ENCODE measurements around the gene RWDD1.
"Not testable (repeated sequence)": the region's sequence is repeated elsewhere in the genome, so short reads cannot be mapped to it uniquely, and the experiment has no call there.

The RWDD1 gene

GRCh38 chr6:116561377-116562018, 9.8 kb upstream of the RWDD1 start:
- peak; percentile 67 for DNase-seq

DNA sequence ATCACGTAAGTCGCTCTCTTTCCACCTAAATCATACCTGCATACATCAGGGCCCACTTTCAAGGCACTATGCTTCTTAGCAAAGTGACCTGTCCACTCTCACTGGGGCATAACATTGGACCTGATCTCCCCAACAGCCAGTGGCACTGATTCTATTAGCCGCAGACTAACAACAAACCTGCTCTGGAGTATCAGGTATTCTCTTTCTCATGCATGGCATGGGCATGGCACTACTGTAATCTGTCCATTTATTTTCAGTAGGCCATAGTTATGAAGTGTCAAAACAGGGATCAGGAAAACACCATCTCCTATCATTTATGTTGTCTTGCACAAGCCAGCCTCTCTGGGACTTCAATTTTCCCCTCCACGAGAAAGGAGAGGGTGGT, 9.3 kb upstream of the RWDD1 start:
- no peak for DNase-seq

GRCh38 chr6:116562614-116563013, 8.7 kb upstream of the RWDD1 start:
- no peak for DNase-seq

DNA sequence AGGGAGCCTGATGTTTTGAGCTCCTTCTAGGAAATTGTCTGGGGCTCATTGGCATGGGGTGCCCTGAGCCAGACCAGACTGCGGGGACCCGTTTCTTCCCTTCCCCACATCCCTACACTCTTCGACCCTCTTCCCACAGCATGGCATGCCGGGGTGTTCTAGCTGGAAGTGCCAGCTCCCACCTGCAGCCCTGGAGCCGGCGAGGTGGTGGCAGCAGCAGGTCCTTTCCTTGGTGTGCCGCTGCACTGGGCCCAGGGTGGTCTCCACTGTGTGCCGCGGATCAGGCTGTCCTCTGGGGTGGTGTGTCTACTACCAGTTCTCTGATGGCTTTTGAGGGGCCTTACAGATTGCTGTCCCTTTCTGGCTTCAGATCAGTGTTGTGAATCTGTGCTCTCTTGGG, 7.5 kb upstream of the RWDD1 start:
- DNase-seq = no peak

GRCh38 chr6:116564311-116564710, 7.0 kb upstream of the RWDD1 start:
- no peak for DNase-seq

DNA sequence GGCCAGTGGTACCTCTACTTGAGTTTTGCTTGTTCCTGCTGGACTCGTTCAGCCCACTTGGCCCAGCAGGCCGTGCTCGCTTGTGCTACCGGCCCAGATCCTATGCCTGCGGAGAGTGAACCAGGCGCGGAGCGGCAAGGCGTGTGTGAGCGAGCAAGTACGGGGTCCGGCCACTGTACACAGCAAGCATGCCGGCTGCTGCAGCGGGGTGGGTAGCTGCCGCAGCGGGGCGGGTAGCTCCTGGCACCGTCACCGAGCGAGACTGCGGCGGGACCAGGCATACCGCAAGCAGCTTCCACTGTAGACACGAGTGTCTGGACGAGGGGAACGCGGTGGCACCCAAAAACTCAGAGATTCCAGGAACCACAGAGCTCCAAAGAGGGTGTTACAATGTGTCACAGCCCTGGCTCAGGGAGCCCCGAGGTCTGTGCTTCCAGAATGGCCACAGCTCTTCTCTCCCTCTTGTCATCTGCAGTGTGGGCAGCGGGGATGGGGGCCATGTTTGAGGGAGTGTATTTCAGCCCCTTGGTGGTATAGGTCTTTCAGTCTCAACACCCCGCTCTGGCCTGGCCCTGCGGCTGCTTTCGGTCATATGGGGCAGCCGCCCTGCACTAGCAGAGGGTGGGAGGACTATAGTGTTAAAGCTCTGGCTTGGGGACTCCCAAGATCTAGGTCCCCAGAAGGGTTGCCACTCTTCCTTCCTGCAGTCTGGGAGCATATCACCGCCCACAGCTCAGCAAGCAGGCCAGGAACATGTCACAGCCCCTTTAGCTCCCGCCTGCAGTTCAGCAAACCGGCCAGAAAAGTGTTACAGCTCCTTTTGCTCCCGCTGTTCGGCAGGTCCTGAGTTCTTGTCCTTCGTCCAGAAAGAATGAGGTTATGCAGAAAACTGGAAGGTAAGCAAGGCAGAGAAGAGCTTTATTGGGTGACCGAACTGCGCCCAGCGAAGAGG, 6.1 kb upstream of the RWDD1 start:
- DNase-seq = peak; percentile 31

DNA sequence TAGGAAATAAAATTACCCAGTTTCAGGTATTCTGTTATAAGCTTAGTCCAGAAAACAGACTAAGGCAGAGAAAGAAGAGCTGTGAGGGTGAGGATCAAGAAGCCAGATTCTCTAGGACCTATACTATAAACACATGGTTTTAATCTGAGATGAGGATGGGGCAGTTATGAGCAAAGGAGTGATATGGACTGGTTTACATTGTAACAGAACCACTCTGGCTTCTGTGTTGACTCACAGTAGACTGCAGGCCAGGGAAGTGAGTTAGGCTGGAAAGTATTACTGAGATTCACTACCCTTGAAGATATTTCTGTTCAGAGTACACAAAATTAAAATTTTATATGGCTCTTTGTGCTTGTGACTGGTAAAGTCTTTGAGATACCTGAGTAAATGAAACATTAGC, 3.2 kb upstream of the RWDD1 start:
- DNase-seq = no peak

DNA sequence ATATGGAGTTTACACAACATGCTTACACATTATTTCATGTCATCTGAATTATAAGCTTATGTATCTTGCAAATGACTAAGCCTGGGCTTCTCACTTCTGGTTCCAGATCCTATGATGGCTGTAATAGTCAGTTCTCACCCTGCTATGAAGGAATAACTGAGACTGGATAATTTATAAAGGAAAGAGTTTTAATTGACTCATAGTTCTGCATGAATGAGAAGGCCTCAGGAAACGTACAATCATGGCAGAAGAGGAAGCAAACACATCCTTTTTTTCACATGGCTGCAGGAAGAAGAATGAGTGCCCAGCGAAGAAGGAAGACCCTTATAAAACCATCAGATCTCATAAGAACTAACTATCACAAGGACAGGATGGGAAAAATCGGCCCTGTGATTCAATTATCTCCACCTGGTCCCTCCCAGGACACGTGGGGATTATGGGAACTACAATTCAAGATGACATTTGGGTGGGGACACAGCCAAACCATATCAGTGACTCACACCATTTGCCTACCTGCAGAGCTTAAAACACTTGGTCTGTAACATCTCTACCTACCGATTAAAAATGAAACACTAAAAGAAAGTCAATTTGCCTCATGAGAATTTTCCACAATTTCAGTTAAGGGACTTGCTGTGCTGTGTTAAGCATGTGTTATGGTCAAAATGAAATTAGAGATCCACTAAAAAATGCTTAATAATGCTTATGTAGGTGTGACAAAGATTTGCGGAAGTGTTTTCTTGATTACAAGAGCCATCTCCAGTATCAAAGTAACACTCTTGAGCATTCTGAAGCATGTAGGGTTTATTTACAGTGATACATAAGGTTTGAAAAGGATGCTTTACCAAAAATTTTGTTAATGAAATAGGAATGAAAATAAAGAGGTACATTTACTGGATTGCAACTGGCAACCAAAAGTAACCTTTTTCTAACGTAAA, 2.2 kb upstream of the RWDD1 start:
- no peak for DNase-seq

GRCh38 chr6:116571683-116572000, 338 bp downstream of the RWDD1 start:
- DNase-seq = no peak

DNA sequence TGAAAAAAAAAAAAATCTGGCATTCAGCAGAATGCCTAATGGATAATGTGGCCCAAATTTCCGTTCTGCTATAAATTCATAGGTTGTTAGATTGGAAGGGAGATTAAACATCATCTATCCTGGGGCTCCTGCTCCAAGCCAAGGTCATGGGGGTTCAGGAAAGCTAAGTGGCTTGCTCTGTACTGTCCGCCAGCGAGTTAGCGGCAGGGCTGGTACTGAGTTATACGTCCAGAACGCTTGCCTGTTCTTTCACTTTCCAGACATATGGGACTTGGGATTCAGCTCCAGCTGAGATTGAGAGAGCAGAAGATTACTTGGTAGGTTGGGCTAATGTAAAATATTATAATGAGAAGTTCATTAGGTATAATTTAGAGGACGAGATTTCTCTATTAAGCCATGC, 858 bp downstream of the RWDD1 start:
- no peak for DNase-seq

DNA sequence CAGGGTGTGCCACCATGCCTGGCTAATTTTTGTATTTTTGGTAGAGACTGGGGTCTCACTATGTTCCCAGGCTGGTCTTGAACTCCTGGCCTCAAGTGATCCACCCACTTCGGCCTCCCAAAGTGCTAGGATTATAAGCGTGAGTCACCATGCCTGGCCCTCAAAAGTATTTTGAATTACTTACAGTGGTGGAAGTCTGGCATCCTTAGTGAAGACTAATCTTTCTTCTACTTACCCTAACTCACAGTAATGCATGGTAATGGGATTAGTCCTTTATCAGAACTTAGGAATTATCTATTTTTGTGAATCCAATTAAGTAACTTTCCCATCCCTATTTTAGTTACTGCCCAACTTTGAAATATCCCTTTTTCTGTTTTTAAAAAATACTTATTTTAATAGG, 3.9 kb downstream of the RWDD1 start:
- DNase-seq = no peak

GRCh38 chr6:116577486-116577885, 6.2 kb downstream of the RWDD1 start:
- no peak for DNase-seq

DNA sequence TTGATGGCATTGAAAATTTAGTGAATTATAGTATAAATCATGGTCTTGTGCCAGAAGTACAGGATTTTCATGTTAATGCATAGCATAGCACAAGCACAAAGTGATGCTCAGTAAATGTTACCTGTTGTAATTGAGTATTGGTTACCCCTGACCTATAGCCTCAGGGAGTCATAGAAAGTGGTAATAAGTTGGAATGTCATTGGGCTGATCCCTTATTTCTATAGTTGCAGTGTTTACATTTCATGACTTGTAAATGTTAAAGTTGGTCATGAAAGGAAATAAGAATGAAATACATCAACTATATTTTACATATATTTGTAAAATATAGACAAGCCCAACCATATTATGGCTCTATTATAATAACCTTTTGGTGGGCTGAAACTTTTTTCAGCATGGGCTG, 7.0 kb downstream of the RWDD1 start:
- no peak for DNase-seq

DNA sequence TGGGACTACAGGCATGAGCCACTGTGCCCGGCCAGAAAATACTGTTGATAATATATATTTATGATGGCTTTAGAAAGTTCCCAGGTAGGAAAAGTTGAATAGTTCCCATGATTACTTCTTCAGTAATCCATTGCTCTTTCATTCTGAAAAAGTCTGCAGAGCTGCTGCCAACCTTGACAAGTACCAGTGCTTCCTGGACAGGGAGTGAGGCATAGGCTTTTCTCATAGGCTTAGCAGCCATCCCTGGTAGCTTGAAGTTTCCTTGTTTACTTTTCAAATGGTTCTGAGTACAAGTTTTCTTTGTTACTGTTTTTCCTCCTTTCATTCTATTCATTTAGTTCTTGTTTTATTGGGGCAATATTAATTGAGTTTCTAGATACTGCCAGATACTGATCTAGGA, 7.8 kb downstream of the RWDD1 start:
- no peak for DNase-seq

DNA sequence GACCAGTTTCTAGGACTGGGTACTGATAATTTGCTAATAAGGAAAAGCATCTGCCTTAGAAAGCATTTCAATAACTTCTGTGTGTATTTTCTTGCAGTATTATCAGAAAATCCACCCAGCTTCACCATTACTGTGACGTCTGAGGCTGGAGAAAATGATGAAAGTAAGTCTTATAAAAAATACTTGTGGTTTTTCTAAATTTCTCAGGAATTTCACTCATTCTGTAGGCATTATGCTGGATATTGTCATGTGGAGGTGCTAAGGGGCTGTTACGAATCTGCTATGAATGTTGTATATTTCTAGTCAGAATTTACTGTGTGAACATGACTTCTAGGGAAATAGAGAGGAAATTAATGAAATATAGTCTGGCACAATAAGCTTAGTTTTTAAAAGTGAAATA, 8.9 kb downstream of the RWDD1 start:
- no peak for DNase-seq

DNA sequence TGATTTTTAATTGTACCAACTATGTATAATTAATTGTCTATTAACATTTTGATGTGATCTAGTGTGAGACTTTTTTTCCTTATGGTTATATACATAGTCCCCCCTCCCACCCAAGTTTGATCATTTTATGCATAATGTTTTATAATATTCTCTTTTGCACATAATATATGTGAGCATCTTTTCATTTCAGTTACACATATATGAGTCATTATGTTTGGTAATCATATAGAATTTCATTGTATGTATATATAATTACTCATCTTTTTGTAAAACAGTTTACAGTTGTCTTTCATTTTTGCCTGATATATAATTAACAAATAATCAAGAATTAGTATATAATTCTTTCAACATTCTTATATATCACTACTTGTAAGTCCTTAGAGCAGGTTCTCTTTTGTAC, 15.0 kb downstream of the RWDD1 start:
- no peak for DNase-seq

- DNase-seq = no peak
Observed at GRCh38 chr6:116586738-116587137, 15.4 kb downstream of the RWDD1 start.

GRCh38 chr6:116595247-116595646, 23.9 kb downstream of the RWDD1 start:
- no peak for DNase-seq

DNA sequence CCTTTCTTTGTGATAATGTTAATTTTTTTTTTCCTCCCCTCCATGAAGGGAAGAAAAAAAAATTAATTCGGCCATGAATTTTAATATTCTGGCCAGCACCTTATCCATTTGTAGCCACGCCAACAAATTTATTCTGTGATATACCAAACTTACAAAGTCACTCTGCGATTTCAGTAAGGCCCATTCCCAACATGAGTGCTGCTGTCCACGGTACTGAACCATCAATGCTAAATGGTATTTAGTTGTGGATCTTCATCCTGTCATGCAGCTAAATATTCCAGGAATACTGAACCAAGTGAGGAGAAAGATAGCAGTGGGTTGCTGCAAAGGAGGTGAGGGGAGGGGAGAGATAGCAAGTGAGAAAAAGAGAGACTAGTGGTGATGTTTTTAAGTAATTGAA, 25.5 kb downstream of the RWDD1 start:
- DNase-seq = no peak

GRCh38 chr6:116603916-116604315, 32.6 kb downstream of the RWDD1 start:
- DNase-seq = not testable (repeated sequence)

DNA sequence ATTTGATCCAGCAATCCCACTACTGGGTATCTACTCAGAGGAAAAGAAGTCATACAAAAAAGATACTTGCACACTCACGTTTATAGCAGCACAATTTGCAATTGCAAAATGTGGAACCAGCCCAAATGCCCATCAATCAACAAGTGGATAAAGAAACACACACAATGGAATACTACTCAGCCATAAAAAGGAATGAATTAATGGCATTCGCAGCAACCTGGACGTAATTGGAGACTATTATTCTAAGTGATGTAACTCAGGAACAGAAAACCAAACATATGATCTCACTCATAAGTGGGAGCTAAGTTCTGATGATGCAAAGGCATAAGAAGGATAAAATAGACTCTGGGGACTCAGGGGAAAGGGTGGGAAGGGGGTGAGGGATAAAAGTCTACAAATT, 33.6 kb downstream of the RWDD1 start:
- not testable (repeated sequence) for DNase-seq

- DNase-seq = no peak
Observed at GRCh38 chr6:116605935-116606334, 34.6 kb downstream of the RWDD1 start.

DNA sequence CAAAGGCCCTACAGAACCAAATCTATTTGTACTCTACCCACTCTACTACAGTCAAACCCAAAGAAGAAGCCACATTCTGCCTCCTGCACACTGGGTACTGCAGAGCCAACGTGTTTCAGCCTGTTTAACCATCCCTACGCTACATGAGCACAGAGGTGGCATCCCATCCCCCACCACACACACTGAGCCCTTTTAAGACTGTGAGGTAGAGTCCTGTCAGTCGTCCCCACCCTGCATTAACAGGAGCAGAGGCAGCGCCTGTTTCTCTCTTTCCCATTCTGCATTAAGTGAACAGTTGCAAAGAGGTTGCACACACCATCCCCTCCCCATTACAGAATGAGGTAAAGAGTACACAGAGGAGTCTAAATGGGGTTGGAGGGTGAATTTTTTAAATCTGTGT, 39.8 kb downstream of the RWDD1 start:
- no peak for DNase-seq

Measured in activated T-cell treated with anti-CD3 and anti-CD28 coated beads, Interleukin-2, amount 50 U/mL, for 1 hour (primary cell).